ENCODE data around the gene LRP1B.

The LRP1B gene

GRCh38 chr2:142042536-142043199, 88.1 kb downstream of the LRP1B start:
- H3K36me3 Mint-ChIP-seq (ENCODE audit: low read depth), result no peaks in the 10 kb centered on the region
- H3K4me3 Mint-ChIP-seq, result no peak overlapping the region
- H3K9me3 Mint-ChIP-seq, result no peaks in the 10 kb centered on the region

GRCh38 chr2:142041996-142042395, 88.8 kb downstream of the LRP1B start:
- Mint-ChIP-seq H3K27me3 (no peaks in the 10 kb centered on the region), H3K9me3 (no peaks in the 10 kb centered on the region), H3K27ac (no peak overlapping the region), H3K36me3 (ENCODE audit: low read depth) (no peaks in the 10 kb centered on the region), H3K4me1 (ENCODE audit: low read depth) (no peaks in the 10 kb centered on the region), H3K4me3 (no peak overlapping the region)
- intact Hi-C loops (cut with micrococcal nuclease), result no loop called here

More at GRCh38 chr2:142042536-142043199, 88.1 kb downstream of the LRP1B start:
- no peaks in the 10 kb centered on the region for H3K4me1 Mint-ChIP-seq (ENCODE audit: low read depth)
- H3K27me3 Mint-ChIP-seq, result no peaks in the 10 kb centered on the region
- no peak overlapping the region for H3K27ac Mint-ChIP-seq
- intact Hi-C loops (cut with micrococcal nuclease), result no loop called here

DNA sequence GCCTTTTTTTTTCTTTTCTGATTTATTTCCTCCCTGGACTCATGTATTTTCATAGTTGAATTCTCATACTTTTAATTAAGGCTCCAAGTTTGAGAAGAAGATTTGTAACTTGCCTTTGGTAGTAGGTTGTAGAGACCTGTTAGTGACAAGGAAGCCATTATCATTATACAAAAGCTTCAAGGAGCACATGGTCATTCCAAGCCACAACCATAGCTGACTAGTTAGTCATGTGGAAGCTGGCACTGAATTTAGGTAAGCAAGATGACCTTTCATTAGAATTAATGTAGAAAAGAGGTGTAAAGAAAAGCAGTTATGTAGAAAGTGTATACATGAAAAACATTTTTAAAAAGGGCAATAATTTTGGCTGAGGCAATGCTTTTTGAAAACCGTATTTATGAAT, 89.7 kb downstream of the LRP1B start:
- Mint-ChIP-seq H3K4me3 (no peak overlapping the region), H3K4me1 (ENCODE audit: low read depth) (no peaks in the 10 kb centered on the region), H3K27ac (no peak overlapping the region), H3K36me3 (ENCODE audit: low read depth) (no peaks in the 10 kb centered on the region), H3K9me3 (no peaks in the 10 kb centered on the region), H3K27me3 (no peaks in the 10 kb centered on the region)
- intact Hi-C loops (cut with micrococcal nuclease), result no loop called here

- intact Hi-C loops (cut with micrococcal nuclease), result no loop called here
- Mint-ChIP-seq H3K4me1 (ENCODE audit: low read depth) (no peaks in the 10 kb centered on the region), H3K27ac (no peak overlapping the region), H3K9me3 (no peaks in the 10 kb centered on the region), H3K4me3 (no peak overlapping the region), H3K27me3 (no peaks in the 10 kb centered on the region), H3K36me3 (ENCODE audit: low read depth) (no peaks in the 10 kb centered on the region)
These were observed 90.3 kb downstream of the LRP1B start for GRCh38 chr2:142040556-142040955.

GRCh38 chr2:142038826-142039225, 92.0 kb downstream of the LRP1B start:
- Mint-ChIP-seq H3K4me3 (no peak overlapping the region), H3K27ac (no peak overlapping the region), H3K36me3 (ENCODE audit: low read depth) (no peaks in the 10 kb centered on the region), H3K4me1 (ENCODE audit: low read depth) (no peaks in the 10 kb centered on the region), H3K9me3 (no peaks in the 10 kb centered on the region), H3K27me3 (no peaks in the 10 kb centered on the region)
- intact Hi-C loops (cut with micrococcal nuclease), result no loop called here

- Mint-ChIP-seq H3K36me3 (ENCODE audit: low read depth) (no peaks in the 10 kb centered on the region), H3K4me1 (ENCODE audit: low read depth) (no peaks in the 10 kb centered on the region), H3K9me3 (no peaks in the 10 kb centered on the region), H3K27ac (no peak overlapping the region), H3K27me3 (no peaks in the 10 kb centered on the region), H3K4me3 (no peak overlapping the region)
- intact Hi-C loops (cut with micrococcal nuclease), result no loop called here
These were observed 93.1 kb downstream of the LRP1B start for GRCh38 chr2:142037744-142038143.

- no peak overlapping the region for H3K4me3 Mint-ChIP-seq
- intact Hi-C loops (cut with micrococcal nuclease), result no loop called here
- no peak overlapping the region for H3K27ac Mint-ChIP-seq
- H3K36me3 Mint-ChIP-seq (ENCODE audit: low read depth), result no peaks in the 10 kb centered on the region
- no peaks in the 10 kb centered on the region for H3K4me1 Mint-ChIP-seq (ENCODE audit: low read depth)
- no peaks in the 10 kb centered on the region for H3K9me3 Mint-ChIP-seq
- H3K27me3 Mint-ChIP-seq, result no peaks in the 10 kb centered on the region
These were observed 93.8 kb downstream of the LRP1B start for GRCh38 chr2:142037066-142037465.

- H3K27me3 Mint-ChIP-seq, result no peaks in the 10 kb centered on the region
- no peaks in the 10 kb centered on the region for H3K36me3 Mint-ChIP-seq (ENCODE audit: low read depth)
- H3K4me3 Mint-ChIP-seq, result no peak overlapping the region
- H3K27ac Mint-ChIP-seq, result no peak overlapping the region
- no peaks in the 10 kb centered on the region for H3K4me1 Mint-ChIP-seq (ENCODE audit: low read depth)
- intact Hi-C loops (cut with micrococcal nuclease), result no loop called here
- no peaks in the 10 kb centered on the region for H3K9me3 Mint-ChIP-seq
These were observed 97.4 kb downstream of the LRP1B start for GRCh38 chr2:142033393-142033792.

DNA sequence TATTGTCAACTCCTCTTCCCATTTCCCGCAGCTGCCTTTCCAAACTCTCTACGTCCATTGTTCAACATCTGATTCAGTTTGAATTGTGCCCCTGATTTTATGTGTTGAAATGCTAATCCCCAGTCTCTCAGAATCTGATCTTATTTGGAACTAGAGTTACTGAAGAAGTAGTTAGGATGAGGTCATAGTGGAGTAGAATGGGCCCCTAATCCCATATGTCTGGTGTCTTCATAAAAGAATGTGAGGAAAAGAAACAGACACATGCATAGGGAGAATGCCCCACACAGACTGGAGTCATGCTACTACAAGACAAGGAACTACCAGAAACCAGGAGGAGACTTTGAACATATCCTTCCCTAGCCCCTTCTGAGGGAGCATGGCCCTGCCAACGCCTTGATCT, 99.2 kb downstream of the LRP1B start:
- H3K4me1 Mint-ChIP-seq (ENCODE audit: low read depth), result no peaks in the 10 kb centered on the region
- intact Hi-C loops (cut with micrococcal nuclease), result no loop called here
- H3K27ac Mint-ChIP-seq, result no peak overlapping the region
- H3K4me3 Mint-ChIP-seq, result no peak overlapping the region
- H3K27me3 Mint-ChIP-seq, result no peaks in the 10 kb centered on the region
- H3K36me3 Mint-ChIP-seq (ENCODE audit: low read depth), result no peaks in the 10 kb centered on the region
- no peaks in the 10 kb centered on the region for H3K9me3 Mint-ChIP-seq

DNA sequence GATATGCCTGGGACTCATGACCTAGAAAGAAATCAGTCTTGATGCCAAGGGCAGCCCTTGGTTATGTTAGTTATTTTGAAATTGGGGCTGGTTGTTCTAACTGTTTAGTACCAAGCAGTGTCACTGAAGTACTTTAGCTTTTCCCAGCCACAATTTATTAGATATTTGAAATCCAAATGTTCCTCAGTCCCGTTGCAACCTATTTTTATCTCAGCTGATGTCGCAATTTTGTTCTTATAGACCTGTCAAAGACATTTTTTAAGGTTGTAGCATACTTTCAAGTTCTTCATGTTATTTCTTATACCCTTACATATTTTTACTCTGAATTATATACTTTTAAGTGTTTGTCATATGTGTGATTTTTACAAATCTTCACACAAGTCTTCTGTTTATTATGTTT, 100.1 kb downstream of the LRP1B start:
- Mint-ChIP-seq H3K9me3 (no peaks in the 10 kb centered on the region), H3K4me1 (ENCODE audit: low read depth) (no peaks in the 10 kb centered on the region), H3K36me3 (ENCODE audit: low read depth) (no peaks in the 10 kb centered on the region), H3K27me3 (no peaks in the 10 kb centered on the region), H3K4me3 (no peak overlapping the region), H3K27ac (no peak overlapping the region)
- intact Hi-C loops (cut with micrococcal nuclease), result no loop called here

- Mint-ChIP-seq H3K4me3 (no peak overlapping the region), H3K27me3 (no peaks in the 10 kb centered on the region), H3K27ac (no peak overlapping the region), H3K9me3 (no peaks in the 10 kb centered on the region), H3K4me1 (ENCODE audit: low read depth) (no peaks in the 10 kb centered on the region), H3K36me3 (ENCODE audit: low read depth) (no peaks in the 10 kb centered on the region)
- intact Hi-C loops (cut with micrococcal nuclease), result no loop called here
These were observed 100.8 kb downstream of the LRP1B start for GRCh38 chr2:142029974-142030373.

GRCh38 chr2:142025394-142025793, 105.4 kb downstream of the LRP1B start:
- Mint-ChIP-seq H3K27me3 (no peaks in the 10 kb centered on the region), H3K4me1 (ENCODE audit: low read depth) (no peaks in the 10 kb centered on the region), H3K36me3 (ENCODE audit: low read depth) (no peaks in the 10 kb centered on the region), H3K9me3 (no peaks in the 10 kb centered on the region), H3K4me3 (no peak overlapping the region), H3K27ac (no peak overlapping the region)
- intact Hi-C loops (cut with micrococcal nuclease), result no loop called here

DNA sequence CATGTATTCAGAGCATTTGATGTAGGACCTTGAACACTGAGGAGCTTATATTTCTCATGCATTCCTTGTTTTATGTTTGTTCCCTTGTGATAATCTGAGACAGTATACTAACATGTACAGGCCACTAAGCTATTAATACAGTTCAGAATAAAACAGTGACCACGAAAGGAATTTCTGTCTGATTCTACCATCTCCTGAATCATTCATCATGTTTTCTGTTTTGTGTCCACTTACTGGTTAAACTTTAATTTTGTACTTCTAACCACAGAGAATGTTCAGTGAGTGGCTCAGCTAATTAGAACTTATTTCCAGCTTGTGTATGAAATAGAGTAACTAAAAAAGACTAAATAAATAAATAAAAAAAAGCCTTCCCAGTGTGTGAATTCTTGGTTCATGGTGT, 110.4 kb downstream of the LRP1B start:
- Mint-ChIP-seq H3K4me1 (ENCODE audit: low read depth) (no peaks in the 10 kb centered on the region), H3K27ac (no peak overlapping the region), H3K27me3 (no peaks in the 10 kb centered on the region), H3K36me3 (ENCODE audit: low read depth) (no peaks in the 10 kb centered on the region), H3K9me3 (no peaks in the 10 kb centered on the region), H3K4me3 (no peak overlapping the region)
- intact Hi-C loops (cut with micrococcal nuclease), result no loop called here

DNA sequence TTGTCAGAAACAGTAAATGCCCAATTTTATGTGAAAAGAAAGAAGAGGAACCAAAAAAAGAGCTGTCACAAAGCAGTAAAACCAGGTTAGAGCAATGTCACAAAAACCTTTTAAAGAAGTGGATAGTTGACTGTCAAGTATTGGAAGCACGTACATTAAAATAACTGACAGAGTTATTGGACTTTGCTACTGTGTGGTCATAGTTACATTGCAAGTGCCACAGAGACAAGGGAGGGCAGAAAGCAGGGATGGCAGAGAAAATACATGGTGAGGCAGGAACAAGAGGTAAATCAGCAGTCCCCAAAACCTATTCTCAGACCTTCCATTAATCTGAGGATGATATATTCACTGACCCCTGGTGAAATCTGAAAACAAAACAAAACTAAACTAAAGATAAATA, 116.3 kb downstream of the LRP1B start:
- H3K9me3 Mint-ChIP-seq, result no peaks in the 10 kb centered on the region
- H3K4me1 Mint-ChIP-seq (ENCODE audit: low read depth), result no peaks in the 10 kb centered on the region
- no peak overlapping the region for H3K4me3 Mint-ChIP-seq

GRCh38 chr2:142012797-142013196, 118.0 kb downstream of the LRP1B start:
- no peak overlapping the region for H3K27ac Mint-ChIP-seq
- no peaks in the 10 kb centered on the region for H3K36me3 Mint-ChIP-seq (ENCODE audit: low read depth)
- H3K27me3 Mint-ChIP-seq, result no peaks in the 10 kb centered on the region
- H3K9me3 Mint-ChIP-seq, result no peaks in the 10 kb centered on the region
- intact Hi-C loops (cut with micrococcal nuclease), result no loop called here
- no peak overlapping the region for H3K4me3 Mint-ChIP-seq
- H3K4me1 Mint-ChIP-seq (ENCODE audit: low read depth), result no peaks in the 10 kb centered on the region

More for the DNA sequence above, 116.3 kb downstream of the LRP1B start:
- Mint-ChIP-seq H3K36me3 (ENCODE audit: low read depth) (no peaks in the 10 kb centered on the region), H3K27me3 (no peaks in the 10 kb centered on the region), H3K27ac (no peak overlapping the region)
- intact Hi-C loops (cut with micrococcal nuclease), result no loop called here
